Stimulated activated CD4-positive, alpha-beta T cell treated with anti-CD3 and anti-CD28 coated beads, Interleukin-4, amount 100 ng/mL, for 24 hours (primary cell): ENCODE data around the gene P2RY2.
"Not testable (repeated sequence)": the region's sequence is repeated elsewhere in the genome, so short reads cannot be mapped to it uniquely, and the experiment has no call there.

ENCODE experiments used
- DNase-seq: peaks from one replicate; pipeline ENCODE4 v3.0.0-alpha.2; 2020

P2RY2 gene

GRCh38 chr11:73229896-73230875, 12.1 kb downstream of the P2RY2 start:
- no peak for DNase-seq

GRCh38 chr11:73230931-73231330, 12.8 kb downstream of the P2RY2 start:
- no peak for DNase-seq

DNA sequence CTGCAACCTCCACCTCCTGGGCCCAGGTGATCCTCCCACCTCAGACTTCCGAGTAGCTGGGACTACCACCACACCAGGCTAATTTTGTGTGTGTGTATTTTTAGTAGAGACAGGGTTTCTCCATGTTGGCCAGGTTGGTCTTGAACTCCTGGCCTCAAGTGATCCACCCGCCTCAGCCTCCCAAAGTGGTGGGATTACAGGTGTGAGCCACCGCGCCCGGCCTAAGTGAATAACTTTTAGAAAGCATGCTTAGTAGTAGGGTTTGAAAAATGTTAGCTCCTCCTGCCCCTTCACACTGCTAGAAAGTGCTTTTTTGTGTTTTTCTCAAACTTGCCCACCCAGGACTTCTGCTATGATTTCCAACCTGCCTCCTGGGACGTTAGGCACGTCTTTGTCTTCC, 14.4 kb downstream of the P2RY2 start:
- DNase-seq = not testable (repeated sequence)

GRCh38 chr11:73233211-73233610, 15.1 kb downstream of the P2RY2 start:
- no peak for DNase-seq

DNA sequence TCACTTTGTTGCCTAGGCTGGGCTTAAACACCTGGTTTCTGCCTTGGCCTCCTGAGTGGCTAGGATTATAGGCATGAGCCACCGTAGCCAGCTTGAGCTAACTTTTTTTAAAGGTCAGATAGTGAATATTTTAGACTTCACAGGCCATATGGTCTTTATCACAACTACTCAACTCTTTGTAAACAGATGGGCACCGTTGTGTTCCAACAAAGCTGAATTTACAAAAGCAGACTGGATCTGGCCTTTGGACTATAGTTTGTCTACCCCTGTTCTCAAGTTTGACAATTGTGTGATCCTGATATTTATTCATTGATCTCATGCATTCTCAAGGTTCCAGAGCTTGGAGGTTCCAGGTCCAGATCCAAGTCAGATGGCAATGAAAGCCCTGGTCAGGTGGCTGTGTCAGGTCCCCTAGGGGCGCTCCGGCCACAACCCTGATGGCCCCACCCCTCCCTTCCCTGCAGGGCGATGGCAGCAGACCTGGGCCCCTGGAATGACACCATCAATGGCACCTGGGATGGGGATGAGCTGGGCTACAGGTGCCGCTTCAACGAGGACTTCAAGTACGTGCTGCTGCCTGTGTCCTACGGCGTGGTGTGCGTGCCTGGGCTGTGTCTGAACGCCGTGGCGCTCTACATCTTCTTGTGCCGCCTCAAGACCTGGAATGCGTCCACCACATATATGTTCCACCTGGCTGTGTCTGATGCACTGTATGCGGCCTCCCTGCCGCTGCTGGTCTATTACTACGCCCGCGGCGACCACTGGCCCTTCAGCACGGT, 15.8 kb downstream of the P2RY2 start:
- no peak for DNase-seq

DNA sequence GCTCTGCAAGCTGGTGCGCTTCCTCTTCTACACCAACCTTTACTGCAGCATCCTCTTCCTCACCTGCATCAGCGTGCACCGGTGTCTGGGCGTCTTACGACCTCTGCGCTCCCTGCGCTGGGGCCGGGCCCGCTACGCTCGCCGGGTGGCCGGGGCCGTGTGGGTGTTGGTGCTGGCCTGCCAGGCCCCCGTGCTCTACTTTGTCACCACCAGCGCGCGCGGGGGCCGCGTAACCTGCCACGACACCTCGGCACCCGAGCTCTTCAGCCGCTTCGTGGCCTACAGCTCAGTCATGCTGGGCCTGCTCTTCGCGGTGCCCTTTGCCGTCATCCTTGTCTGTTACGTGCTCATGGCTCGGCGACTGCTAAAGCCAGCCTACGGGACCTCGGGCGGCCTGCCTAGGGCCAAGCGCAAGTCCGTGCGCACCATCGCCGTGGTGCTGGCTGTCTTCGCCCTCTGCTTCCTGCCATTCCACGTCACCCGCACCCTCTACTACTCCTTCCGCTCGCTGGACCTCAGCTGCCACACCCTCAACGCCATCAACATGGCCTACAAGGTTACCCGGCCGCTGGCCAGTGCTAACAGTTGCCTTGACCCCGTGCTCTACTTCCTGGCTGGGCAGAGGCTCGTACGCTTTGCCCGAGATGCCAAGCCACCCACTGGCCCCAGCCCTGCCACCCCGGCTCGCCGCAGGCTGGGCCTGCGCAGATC, 16.5 kb downstream of the P2RY2 start:
- DNase-seq = no peak

DNA sequence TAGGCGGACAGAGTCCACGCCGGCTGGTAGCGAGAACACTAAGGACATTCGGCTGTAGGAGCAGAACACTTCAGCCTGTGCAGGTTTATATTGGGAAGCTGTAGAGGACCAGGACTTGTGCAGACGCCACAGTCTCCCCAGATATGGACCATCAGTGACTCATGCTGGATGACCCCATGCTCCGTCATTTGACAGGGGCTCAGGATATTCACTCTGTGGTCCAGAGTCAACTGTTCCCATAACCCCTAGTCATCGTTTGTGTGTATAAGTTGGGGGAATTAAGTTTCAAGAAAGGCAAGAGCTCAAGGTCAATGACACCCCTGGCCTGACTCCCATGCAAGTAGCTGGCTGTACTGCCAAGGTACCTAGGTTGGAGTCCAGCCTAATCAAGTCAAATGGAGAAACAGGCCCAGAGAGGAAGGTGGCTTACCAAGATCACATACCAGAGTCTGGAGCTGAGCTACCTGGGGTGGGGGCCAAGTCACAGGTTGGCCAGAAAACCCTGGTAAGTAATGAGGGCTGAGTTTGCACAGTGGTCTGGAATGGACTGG, 17.2 kb downstream of the P2RY2 start:
- DNase-seq = no peak

DNA sequence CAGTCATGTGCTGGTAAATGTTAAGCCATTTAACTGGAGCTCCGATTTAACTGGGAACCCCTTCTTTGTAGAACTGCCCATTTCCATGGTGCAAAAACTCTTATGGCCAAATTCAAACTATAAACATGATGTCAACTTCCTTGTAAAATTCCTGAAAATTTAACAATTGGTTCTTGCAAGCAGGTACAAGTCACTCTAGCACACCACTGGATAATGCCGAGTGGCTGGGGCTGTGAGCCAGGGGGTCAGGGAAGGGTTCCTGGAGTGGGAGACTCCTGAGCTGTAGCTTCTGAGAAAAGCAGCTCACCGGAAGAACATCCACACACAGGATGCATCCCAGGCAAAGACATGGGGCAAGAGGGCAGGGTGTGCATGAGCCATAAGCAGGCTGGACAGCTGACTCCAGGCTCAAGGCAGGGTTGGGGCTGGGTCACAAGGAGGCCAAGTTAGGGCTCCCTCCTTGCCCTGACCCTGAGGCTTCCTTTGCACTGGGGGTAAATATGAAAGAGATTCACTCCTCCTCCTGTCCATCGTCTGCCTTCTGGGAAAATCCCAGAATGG, 18.2 kb downstream of the P2RY2 start:
- no peak for DNase-seq

- DNase-seq = no peak
Measured at GRCh38 chr11:73236854-73237253, 18.8 kb downstream of the P2RY2 start.

DNA sequence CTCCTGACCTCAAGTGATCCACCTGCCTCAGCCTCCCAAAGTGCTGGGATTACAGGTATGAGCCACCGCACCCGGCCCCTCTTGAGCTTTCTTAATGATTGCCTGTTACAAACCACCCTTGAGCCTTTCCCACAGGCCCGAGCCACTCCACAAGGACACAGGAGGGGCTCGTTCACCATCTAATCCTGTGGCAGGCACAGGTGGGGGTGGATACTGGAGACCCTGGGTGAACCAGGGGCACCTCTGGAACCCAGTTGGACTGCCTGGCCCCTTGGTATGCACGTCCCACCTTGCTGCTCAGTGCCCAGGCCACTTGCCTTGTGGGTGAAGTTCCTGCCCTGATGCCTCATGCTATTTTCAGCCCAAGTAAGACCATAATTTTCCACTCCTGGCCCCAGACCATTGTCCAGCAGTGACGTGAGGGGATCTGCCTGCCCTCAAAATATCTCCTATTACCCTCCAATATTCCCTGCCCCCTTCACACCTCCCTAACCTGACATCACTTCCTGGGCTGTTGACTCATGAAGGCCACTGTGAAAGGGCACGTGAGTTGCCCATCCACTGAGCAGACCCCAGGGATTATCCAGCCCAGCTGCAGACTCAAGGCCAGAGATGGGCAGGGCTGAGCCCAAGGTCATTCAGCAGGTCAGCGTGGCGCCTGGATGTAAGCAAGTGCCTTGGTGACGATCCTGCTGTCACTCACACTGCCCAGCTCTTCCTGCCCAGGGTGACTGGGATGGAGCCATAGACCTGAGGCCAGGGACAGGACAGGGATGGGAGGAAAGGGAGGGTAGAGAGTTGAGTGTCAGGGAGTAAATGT, 19.6 kb downstream of the P2RY2 start:
- no peak for DNase-seq

DNA sequence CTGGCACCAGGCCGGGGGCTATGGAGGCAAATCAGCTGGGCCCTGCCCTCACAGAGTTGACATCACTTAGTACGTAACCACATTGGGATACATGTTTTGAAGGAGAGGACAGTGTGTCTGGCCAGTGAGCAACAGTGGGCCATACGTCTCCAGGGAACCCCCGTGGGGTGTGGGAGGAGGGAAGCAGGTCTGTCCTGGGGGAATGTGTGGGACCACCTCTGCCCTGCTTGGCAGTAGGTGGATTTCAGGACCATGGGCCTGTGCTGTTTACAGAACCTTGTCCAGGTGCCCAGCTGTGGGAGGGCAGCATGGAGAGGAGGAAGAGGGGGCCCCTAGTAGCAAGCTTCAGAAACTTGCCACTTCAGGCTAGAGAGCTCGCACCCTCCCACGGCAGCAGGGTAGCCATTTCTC, 21.0 kb downstream of the P2RY2 start:
- no peak for DNase-seq

GRCh38 chr11:73239571-73240189, 21.6 kb downstream of the P2RY2 start:
- no peak for DNase-seq

DNA sequence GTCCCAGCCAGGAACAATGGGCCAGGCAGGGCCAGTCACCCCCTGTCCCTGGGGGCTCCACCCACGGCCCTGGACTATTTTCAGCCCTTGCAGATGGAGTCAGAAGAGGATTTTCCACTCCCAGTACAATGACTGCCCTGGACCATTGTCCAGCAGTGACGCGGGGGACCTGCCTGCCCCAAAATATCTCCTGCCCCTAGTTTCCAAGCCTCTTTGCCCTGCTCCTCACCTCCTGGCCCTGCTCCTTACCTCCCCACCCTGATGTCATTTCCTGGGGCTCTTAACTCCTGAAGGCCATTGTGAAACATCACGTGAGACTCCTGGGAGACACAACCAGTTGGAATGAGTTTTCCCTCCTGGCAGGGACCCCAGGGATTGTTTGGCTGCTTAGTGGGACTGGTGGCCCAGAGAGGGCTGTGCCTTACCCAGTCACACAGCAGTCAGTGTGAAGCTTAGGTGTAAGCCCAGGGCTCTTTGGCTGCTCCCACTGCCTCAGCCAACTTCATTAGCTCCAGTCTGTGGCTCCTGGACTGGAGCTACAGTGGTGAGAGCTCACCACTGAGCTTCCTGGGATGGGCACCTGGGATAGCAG, 22.2 kb downstream of the P2RY2 start:
- DNase-seq = no peak

- DNase-seq = no peak
Measured at GRCh38 chr11:73241300-73241699, 23.2 kb downstream of the P2RY2 start.

- peak; percentile 68 for DNase-seq
Measured at GRCh38 chr11:73242251-73243092, 24.4 kb downstream of the P2RY2 start.

DNA sequence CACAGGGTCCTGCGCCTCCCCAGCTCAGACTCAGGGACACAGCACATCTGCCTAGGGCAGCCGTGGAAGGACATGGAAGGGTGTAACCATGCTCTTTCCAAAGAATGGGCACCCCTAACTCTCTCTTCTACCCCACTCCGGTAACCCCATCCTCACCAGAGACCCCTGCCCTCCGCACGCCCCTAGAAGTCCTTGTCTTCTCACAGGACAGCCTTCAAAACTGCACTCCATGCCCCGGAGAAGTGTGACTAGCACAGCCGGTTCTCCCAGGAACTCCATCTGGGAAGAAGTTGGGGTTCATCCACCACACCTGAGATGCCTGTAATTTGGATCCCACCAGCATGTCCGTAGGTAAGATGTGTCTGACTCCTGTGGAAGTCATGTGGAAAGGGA, 25.0 kb downstream of the P2RY2 start:
- DNase-seq = no peak

GRCh38 chr11:73244589-73245240, 26.6 kb downstream of the P2RY2 start:
- no peak for DNase-seq

DNA sequence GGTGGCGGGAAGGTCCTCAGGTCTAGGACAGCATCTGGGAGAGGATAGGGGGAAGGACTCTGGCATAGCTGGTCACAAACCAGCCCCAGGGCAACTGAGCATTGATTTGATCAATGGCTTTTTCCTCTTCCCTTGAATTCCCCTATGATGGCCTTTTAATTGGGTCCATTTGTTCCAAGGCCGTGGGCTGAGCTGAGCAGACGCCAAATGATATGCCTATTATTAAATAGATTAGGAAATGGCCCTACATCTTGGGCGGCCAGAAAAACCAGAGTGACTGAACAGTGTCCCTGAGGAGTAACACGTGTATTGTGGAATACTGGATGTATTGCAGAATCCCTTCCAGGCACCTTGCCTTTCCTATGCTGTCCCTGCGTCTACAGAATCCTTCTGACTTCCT, 27.4 kb downstream of the P2RY2 start:
- DNase-seq = no peak

GRCh38 chr11:73246303-73246702, 28.2 kb downstream of the P2RY2 start:
- no peak for DNase-seq
